CMK (cell line): ENCODE data around the gene FARS2.
"Not testable (repeated sequence)": the region's sequence is repeated elsewhere in the genome, so short reads cannot be mapped to it uniquely, and the experiment has no call there.

ENCODE experiments used
- DNase-seq: peaks from one replicate; pipeline ENCODE4 v3.0.0-alpha.2; 2010; ENCODE audit warnings: low read depth

Gene FARS2

GRCh38 chr6:5670811-5671561 is 409.7 kb downstream of the FARS2 start:
- peak; percentile 73 for DNase-seq

DNA sequence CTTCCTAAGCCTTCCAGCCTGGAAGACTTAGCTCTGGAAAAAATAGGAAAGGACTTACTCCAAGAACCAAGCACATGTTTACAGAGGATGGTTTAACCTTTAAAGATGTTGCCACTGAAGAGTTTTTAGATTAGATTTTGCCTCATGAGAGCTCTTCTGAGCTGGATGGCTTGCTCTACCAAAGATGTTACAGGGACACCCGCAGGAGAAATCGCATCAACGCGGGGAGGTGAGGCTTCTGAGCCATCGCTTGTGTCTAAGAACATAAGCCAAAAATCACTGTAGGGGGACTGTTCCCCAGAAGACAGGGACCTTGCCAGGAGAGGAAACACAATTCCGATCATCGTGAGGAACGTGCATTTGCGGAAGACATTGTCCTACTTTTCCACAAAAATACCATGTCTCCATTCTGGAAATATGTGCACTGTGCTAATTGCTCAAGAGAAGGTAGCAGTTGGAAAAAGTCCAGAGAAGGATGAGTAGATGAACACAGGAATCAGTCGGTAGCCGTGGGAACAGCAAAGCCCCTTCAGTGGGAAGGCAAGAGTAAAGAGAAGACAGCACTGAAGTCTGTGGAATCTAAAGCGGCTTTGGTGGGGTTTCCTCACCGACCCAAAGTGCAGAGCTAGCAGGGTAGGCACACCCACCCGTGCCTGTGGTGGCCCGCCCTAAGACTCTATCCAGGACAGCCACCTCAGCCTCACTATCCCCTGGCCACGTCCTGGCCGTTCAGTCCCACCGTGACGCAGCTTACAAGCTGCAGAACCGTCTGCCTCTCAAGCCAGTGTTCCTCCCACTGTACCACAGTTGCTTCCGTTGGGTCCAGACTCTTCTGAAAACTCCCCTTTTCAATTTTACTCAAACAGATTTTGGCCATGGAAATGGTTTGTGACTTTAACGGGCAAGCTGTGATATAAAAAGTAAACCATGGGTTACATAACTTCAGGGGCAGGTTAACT is 410.6 kb downstream of the FARS2 start:
- DNase-seq = no peak

DNA sequence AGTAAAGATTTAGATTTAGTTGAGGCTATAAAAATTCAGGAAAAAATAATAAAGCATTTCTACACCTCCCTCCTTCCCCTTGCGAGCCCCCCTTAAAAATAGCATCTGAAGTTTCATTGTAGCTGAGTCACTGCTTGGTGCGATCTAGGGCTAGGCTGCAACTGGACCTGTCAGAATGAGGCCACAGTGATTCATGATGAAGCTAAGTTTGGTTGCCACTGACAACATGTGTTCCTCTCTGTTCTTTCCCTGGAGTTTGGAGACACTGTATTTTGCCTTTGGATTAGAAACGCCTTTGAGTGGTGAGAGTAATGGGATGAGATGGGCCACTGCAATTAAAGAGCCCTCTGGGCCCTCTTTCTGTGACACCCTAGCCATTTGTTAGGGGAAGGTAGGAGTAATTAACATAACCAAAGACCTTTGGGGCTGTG is 411.3 kb downstream of the FARS2 start:
- no peak for DNase-seq

GRCh38 chr6:5673019-5673790 is 411.9 kb downstream of the FARS2 start:
- DNase-seq = no peak

DNA sequence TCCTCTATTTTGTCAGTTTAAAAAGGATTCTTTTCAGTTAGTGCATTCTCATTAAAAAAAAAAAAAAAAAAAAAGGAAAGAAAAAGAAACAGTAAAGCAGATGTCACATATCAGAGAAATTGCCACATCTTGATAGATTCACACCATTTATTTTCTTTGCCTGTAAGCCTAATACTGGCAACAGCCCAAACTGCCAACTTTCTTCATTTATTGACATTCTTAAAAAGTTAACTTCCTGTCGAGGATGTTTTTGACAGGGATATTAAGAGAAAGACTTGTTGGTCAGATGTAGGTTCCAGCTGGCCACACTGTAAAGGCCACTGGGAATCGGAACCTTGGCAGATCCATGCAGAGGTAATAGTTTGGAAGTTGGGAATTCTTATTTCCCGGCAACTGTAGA is 412.8 kb downstream of the FARS2 start:
- DNase-seq = no peak

GRCh38 chr6:5674721-5675120 is 413.4 kb downstream of the FARS2 start:
- DNase-seq = no peak

DNA sequence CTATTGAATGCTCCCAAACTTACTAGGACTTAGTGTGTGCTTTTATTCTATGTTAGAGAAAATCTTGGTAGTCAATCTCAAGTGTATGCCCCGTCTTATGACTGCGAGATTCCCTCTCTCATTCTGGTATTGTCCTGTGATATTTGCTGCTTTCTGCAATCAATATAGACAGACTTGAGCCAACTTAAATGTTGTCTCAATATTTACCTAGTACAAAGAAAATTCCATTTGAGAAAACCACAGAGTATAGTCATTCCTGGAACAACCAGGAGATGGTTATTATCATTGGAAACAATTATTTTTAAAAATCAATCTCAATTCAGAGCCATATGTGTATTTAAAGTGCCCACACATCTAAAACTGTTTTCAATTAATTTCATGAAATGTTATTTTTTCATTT is 415.4 kb downstream of the FARS2 start:
- no peak for DNase-seq

DNA sequence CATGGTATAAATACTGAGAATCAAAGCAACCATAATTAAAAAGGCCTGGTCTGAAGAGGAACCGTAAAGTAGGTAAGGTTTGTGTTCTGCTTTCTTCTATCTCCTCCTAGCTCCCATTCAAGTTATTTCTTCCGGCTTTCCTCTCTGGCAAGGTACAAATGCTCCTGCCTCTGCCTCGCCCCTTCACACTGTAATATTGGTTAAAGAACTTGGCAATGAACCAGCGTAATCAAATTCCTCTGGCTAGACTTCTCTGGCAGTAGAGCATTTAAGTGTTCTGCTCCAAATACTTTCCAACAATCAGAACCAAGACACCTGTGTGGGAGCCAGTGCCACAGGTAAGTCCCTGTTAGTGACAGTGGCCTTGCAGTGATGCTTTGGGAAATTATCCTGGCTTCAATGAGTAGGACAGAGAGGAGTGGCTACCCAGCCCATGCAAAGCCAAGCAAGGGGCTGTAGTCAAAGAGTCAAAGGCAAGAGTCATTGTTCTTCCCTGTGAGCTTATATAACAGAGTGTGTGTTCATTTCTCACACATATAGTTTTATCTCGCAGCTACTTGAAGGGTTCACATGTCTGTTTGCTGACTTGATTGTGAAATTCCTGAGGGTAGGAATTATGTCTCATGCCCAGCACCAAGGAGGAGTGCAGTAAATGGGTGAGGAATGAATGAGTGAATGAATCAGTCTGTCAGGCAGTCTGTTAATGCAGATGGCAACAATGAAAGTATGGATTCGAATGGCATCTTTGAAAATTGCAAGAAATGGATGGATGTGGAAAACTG is 416.1 kb downstream of the FARS2 start:
- DNase-seq = no peak

- no peak for DNase-seq
Observed at GRCh38 chr6:5679270-5679669, 418.0 kb downstream of the FARS2 start.

DNA sequence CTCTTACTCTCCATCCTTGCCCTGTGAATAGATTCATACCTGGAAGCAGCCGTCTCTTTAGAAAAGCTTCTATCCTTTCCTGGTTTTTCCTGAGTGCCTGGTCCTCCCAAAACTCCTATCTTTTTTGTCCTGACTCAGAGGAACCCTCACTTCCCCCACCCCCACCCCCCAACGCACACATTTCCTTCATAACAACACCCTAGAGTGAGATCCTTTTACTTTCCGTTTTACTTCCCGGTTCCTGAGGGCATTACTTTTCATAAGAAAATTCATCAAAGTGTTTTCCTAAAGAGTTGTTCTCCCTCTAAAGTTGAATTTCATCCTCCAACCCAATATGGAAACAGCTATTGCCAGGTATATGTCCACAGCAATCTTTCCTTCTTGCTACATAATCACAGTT is 418.4 kb downstream of the FARS2 start:
- no peak for DNase-seq

DNA sequence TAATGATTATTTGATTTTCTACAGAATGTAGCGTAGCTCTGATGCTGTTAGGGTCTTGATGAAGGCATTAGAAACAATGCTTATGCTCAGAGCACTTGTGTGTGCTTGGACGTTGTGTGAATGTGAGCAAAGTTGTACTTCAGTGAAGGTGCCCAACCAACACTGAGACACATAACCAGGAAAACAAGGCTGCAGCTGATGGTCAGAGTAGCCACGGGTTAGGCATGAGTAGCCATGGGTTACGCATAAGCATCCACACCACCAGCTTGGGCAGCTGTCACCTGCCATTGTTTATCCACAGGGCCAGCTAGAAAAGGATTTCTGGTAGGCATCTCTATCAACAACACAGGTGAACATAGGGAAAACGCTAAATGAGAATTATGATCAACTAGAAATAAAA is 418.8 kb downstream of the FARS2 start:
- DNase-seq = no peak

DNA sequence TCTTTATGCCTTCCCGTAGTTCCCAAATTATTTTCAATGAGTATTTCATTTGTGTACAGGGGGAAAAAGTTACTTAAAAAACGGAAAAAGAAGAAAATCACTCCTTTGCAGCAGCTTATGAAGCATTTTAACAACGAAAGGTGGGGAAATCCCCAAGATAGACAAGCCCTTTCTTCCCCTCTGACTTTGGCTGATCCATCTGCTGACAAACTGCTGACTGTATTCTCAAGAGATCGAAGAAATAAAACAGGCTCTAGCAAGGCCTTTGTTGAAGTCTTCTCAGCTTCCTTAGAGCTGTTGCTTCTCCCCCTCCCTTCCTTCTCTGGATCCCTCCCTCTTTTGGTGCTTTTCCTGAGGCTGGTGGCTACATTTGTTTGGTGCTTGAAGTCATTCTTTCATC is 420.2 kb downstream of the FARS2 start:
- no peak for DNase-seq

DNA sequence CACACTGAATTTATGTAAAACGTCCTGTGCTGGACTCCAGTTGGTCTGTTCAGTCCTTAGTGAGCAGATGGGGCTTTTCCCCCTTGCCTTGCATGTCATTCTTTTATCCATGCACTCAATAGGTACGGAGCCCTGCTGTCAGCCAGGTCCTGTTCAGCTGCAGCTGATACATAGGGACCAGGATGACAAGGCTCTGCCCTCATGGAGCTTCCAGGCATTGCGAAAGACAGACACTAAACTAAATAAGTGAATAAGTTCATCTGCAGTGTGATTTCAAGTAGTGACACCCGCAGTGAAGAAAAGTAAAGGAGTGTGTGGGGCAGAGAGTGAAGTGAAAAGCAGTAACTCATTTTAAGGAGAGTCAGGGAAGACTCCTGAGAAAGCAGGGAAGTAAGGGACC is 421.2 kb downstream of the FARS2 start:
- DNase-seq = no peak

GRCh38 chr6:5683747-5684146 is 422.4 kb downstream of the FARS2 start:
- DNase-seq = not testable (repeated sequence)

- no peak for DNase-seq
Observed at GRCh38 chr6:5684320-5685053, 423.2 kb downstream of the FARS2 start.

DNA sequence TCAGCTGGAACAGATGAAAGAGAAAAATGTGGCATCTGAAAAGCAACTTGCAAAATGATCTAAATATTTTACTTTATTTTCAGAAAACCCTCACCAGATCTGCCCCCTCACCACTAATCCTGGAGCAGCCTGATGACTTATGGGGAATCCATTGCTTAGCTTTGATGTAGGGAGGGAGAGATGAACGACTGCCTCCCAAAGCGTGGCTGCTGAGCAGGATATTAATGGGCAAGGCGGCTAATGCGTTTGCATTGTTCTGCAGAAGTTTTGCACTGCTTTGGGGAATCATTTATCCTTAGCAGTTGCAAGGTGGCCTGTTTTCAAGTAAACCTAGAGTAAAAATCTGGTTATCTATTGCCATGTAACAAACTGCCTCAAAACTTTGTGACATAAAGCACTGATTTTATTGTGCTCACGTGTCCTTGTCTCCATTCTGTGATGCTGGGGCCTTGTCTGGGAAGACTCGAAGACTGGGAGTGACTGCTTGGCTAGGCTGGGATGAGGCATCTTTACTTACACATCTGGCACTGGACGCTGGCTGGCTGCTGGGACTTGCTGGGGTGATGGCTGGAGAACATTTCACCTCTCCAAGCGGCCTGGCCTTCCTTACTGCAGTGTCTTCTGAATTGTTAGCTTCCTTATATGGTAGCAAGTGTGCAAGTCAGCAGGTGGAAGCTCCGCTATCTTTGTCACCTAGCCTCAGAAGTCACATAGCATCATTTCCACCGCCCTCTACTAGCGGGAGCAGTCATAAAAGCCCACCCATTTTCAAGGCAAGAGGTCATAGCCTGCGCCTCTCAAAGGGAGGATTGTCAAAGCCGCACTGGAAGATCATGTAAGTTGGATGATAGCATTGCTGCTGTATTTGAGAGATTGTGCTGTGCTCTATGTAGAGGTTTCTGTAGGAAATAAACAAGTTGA is 432.2 kb downstream of the FARS2 start:
- no peak for DNase-seq

DNA sequence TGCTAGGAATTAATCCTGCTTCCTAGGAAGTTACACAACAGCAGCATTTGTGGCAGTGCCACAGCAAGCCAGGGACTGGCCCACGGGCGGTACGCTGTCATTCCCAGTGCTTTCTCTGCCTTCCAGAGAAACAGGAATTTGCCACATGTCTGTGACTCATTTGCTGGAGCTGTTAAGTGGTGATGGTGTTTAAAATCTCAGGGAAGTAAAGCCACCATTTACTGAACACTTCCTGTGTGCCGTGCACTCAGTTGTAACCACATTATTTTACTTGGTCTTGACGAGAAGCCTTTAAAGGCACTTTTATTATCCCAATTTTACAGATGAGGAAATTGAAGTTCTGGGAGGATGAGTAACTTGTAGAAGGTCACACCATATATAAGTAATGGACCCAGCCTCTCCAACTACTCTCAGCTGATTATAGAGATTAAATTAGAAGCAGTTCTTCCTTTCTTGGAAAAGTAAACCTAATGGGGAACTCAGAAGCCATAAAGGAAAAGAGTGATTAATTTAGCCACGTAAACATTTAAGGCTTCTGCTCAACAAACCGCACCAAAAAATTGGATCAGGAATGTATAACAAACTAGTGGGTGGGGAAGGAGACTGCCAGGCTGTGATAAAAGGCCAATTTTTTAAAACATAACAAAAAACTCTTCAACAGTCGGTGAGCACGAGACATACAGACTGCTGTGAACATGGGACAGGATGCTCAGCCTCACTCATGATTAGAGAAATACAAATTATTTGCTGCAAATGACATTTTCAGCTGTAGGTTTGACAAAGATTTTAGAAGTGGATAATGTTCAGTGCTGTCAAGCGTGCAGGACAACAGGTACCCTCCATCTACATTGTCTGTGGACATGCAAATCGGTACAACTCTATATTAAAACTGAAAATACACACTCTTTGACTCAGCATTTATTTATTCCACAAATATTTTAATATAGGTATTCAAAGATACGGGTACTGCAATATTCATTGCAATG is 434.2 kb downstream of the FARS2 start:
- no peak for DNase-seq

DNA sequence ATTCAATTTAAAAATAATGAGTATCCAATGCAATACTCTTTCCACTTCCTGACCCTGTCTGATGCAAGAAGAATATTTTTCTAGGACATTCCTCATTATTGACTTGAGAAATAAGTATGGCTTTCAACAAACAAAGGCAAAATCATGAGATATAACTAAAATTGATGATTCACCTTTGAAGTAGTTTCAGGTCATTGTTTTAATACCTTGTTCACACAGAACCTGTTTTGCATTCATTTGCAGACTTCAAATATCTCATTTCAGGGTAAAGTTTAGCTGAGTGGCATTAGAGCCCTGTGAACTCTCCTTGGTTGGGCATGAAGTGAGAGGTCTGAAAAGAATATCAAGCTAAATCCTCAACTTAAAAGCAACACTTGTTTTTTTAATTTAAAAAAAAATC is 436.2 kb downstream of the FARS2 start:
- DNase-seq = no peak

DNA sequence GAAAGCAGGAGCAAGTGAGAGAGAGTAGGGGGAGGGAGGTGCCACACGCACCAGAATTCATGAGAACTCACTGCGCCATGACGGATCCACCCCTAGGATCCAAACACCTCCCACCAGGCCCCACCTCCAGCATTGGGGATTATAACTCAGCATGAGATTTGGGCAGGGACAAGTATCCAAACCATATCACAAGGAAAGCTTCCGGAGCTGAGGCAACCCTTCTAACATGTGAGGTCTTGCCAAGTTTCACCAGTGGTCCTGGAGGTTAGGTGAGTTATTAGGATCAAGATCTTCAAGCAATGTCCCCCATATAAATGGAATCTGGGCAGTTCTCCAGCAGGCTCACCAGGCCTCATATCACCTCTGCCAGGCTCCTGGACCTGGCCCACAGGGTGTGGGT is 437.0 kb downstream of the FARS2 start:
- no peak for DNase-seq
